Activated CD4-positive, alpha-beta T cell treated with anti-CD3 and anti-CD28 coated beads for 1 hour (primary cell): Measurements from ENCODE around the gene DHRS7B.
A peak's percentile ranks its signal among the peaks of the same experiment; 100 is the strongest.
"Not testable (repeated sequence)": the region's sequence is repeated elsewhere in the genome, so short reads cannot be mapped to it uniquely, and the experiment has no call there.

Source experiments
- DNase-seq: peaks from one replicate; pipeline ENCODE4 v3.0.0-alpha.2; 2020

DHRS7B gene, protein sequence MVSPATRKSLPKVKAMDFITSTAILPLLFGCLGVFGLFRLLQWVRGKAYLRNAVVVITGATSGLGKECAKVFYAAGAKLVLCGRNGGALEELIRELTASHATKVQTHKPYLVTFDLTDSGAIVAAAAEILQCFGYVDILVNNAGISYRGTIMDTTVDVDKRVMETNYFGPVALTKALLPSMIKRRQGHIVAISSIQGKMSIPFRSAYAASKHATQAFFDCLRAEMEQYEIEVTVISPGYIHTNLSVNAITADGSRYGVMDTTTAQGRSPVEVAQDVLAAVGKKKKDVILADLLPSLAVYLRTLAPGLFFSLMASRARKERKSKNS

DNA sequence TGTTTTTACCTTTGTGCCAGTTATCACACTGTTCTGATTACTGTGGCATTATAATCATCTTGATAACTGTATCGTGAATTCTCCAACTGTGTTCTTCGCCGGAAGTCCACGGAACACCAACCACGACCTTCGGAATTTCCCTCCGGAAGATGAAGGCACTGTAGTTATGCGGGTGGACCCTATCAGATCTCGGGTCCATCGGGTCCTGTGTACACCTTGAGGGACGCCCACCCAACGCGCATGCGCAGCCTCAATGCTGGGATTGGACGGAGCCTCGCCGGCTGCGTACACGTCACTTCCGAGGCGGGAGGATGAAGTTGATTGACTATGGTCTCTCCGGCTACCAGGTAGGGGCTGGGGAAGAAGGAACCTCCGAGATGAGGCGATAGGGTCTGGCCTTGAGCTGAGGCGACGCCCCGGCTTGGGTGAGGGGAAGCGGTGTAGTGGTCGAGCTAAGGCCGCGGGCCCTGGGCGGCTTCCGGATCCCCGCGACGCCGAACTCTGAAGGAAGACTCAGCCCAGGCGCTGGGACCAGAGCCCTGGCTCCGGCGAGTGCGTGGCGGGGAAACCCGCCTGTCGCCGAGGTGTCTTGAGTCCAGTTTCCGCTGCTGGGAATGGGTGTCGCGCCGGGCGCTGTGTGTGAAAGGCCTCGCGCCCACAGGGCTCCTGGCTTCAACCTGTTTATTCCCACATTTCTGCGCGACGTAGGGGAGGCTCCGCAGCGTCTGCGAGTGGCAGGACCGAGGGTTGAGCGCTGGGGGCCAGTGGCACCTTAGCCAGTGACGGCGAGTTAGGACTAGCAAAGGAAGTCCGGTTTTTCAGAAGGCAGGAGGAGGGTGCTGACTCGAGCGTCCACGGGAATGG lies at the start of gene DHRS7B:
TSS of gene DHRS7B (plus strand) at position 320 of the 864 bp plus-strand sequence. CDS start at position 328, 8 bp downstream.
- peak; percentile 96 for DNase-seq

- no peak for DNase-seq
Measured at GRCh38 chr17:21077281-21077680, 49.5 kb upstream of the DHRS7B start.

DNA sequence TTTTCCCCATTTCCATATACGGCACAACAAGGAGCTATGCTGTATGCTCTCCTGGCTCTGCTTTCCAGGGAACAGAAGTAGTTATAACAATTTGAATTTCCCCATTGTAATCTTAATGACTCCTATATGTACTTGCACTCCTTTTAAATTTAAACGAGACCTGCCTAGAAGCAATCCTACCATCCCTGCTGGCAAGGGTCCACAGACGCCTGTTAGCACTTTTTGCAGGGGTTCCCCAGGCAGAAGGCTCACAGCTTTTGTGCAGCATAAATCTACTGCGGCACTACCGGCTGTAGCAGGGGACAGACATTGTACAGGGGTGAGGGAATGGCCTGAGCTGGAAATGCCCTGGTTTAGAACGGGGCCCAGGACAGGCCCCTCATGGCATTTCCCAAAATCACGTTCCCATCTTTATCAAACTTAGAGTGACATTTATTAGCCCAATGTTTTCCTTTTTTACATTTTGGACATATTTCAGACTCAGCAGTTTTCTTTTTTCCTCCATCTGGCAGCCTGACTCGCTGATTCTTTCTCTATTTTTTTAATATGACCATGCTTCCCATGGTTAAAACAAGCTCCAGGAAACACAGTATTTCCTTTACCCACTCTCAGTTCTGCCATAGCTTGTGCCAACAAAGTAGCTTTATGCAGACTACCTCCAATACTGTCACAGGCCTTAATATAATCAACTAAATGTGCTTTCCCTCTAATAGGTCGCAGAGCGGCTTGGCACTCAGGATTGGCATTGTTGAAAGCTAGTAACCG lies 48.6 kb upstream of the DHRS7B start:
- no peak for DNase-seq

DNA sequence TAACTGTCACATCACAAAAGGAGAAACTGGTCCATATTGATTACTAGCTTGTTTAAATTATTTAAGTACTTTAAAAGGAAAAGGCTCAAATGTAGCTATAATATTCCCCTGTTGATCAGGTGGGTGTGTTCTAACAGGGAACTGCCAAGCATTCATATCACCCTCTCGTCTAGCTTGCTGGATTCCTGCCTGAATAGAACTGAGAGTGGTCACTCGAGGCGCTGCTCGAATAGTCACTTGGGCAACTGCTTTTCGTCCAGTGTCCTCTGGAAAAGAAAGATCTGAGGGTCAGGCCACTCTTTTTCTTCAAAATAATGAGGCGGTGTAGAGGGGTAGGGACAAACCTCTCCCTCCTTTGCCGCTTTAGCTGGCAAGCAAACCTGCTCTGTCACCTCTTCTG lies 47.6 kb upstream of the DHRS7B start:
- no peak for DNase-seq

GRCh38 chr17:21082001-21082436 lies 44.7 kb upstream of the DHRS7B start:
- DNase-seq = no peak

DNA sequence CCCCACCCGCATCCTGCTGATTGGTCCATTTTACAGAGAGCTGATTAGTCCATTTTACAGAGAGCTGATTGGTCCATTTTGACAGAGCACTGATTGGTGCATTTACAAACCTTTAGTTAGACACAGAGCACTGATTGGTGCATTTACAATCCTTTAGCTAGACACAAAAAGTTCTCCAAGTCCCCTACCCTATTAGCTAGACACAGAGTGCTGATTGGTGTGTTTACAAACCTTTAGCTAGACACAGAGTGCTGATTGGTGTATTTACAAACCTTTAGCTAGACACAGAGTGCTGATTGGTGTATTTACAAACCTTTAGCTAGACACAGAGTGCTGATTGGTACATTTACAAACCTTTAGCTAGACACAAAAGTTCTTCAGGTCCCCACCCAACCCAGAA lies 41.5 kb upstream of the DHRS7B start:
- DNase-seq = not testable (repeated sequence)

DNA sequence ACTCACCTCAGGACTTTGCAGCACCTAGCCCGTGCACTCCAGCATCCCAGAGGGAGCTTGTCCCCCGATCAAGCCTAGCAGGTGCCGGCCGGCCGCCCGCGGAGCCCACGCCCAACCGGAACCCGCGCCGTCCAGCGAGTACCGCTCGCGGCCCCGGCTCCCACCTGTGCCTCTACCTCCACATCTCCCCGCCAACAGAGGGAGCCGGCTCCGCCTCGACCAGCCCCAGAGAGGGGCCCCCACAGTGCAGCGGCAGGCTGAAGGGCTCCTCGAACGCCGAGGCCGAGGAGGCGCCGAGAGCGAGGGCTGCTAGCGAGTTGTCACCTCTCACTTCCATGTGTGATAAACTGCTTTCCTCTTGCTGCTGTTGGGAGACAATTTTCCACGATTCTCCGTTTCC lies 41.1 kb upstream of the DHRS7B start:
- no peak for DNase-seq

DNA sequence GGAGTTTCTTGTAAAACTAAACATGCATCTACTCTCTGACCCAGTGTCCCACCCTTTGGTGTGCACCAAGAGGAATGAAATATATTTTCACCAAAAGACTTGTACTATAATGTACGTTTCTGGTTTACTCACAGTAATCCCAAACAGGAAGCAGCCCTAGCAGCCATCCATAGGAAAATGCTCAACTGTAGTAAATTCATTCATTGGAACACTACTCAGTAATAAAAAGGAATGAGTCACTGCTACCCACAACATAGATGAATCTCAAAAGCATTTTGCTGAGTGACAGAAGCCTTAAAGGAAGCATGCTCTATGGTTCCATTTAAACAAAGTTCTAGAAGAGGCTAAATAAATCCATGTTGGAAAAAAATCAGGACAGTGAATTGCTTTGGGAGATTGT lies 37.6 kb upstream of the DHRS7B start:
- no peak for DNase-seq

GRCh38 chr17:21089933-21090901 lies 36.5 kb upstream of the DHRS7B start:
- no peak for DNase-seq

GRCh38 chr17:21090902-21091618 lies 35.7 kb upstream of the DHRS7B start:
- no peak for DNase-seq

DNA sequence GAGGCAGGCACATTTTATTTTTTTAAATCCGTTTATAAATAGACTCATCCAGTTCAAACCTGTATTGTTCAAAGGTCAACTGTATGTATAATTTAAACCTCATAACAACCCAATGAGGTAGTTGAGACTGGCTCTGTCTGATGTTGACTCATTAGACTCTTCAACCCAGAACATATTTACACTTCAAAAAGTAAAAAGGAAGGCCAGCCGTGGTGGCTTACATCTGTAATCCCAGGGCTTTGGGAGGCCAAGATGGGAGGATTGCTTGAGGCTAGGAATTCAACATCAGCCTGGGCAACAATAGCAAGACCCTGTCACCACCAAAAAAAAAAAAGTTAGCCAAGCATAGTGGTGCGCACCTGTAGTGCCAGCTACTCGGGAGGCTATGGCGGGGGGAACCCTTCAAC lies 32.5 kb upstream of the DHRS7B start:
- no peak for DNase-seq

GRCh38 chr17:21095735-21096134 lies 31.0 kb upstream of the DHRS7B start:
- DNase-seq = no peak

- no peak for DNase-seq
Measured at GRCh38 chr17:21096874-21097273, 29.9 kb upstream of the DHRS7B start.

- DNase-seq = peak; percentile 27
Measured at GRCh38 chr17:21098934-21099689, 27.7 kb upstream of the DHRS7B start.

DNA sequence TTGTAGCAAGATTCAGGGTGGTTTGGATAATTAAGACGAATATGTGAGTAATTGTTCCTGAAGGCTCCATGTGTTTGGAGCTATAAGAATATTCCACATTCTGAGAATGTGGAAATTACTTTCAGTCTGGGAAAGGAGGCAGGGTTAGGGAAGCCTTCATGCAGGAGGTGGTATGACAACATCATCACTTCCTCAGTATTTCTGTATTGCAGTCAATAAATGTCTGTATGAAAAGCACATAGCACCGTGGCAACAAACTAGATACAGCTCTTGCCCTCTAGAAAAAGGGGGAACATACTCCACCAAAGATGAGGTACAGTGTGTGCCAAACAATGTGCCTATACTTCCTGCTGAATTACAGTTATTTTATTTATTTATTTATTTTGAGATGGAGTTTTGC lies 26.1 kb upstream of the DHRS7B start:
- no peak for DNase-seq

DNA sequence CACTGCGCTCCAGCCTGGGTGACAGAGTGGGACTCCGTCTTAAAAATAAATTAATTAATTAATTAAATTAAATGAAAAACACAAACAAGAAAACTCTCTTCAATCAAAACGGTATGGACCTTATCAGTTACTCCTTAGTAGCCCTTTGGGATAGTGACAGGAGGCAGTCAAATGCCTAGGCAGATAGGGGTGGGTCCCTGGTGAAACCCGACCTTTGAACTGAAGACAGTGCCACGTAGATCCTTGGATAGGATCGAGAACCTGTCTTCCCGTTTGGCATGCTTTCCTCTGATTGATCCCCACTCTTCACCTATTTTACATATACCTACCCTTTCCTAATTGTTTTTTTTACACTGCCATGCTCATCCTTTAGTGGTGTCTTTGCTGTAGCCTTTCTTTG lies 22.2 kb upstream of the DHRS7B start:
- DNase-seq = no peak

DNA sequence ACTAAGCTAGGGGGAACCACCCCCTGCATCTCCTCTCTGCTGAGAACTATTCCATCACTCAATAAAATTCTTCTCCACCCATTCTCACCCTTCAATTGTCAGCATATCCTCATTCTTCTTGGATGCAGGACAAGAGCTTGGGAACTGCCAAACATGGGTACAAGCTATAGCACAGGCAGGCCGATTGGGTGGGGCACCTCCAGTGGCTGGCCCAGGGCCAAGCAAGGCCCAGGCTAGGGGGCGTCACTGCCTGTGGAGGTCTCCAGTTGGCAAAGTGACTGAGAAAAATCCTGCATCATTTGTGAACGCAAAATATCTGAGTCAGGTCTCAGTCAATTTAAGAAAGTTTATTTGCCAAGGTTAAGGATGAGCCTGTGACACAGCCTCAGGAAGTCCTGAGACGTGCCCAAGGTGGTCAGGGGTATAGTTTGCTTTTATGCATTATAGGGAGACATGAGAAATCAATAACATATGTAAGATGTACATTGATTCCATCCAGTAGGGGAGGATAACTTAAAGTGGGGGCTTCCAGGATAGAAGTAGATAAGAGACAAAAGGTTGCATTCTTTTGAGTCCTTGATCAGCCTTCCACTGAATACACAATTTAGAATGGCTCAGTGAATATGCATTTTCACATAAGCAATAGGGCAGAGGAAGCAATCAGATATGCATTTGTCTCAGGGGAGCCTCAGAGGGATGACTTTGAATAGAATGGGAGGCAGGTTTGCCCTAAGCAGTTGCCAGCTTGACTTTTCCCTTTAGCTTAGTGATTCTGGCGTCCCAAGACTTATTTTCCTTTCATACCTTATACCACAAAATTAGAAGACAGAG lies 21.5 kb upstream of the DHRS7B start:
- DNase-seq = no peak

DNA sequence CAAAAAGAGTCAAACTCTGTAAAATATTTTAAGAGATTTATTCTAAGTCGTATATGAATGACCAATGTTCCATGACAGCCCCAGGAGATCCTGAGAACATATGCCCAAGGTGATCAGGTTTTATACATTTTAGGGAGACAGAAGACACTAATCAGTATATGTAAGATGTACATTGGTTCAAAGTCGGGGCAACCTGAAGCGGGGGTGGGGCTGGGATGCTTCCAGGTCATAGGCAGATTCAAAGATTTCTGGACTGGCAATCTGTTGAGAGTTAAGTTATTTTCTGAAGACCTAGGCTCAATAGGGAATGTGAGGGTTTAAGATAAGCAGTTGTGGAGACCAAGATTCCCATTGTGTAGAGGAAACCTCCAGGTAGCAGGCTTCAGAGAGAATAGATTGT lies 20.4 kb upstream of the DHRS7B start:
- DNase-seq = no peak

GRCh38 chr17:21107067-21107650 lies 19.6 kb upstream of the DHRS7B start:
- DNase-seq = not testable (repeated sequence)
